ENCODE measurements around the gene PSKH1.
"Not testable (repeated sequence)": the region's sequence is repeated elsewhere in the genome, so short reads cannot be mapped to it uniquely, and the experiment has no call there.

PSKH1 gene

DNA sequence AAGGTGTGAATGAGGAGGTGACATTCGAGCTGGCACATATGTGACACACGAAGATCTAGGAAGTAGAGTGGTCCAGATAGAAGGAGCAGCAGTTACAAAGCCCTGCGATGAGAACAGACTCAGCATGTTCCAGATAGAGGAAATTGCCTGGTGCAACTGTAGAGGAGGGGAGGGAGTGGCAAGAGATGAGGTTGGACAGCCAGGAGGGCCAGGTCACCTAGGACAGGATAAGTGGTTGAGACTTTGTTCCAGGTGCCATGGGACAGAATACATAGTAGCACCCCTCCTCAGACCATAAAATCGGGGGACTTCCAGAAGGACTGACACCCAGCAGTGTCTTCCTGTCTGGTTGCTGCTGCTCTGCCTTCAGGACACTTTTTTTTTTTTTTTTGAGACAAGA lies 34.6 kb upstream of the PSKH1 start:
- TF ChIP-seq, protein P1, sequence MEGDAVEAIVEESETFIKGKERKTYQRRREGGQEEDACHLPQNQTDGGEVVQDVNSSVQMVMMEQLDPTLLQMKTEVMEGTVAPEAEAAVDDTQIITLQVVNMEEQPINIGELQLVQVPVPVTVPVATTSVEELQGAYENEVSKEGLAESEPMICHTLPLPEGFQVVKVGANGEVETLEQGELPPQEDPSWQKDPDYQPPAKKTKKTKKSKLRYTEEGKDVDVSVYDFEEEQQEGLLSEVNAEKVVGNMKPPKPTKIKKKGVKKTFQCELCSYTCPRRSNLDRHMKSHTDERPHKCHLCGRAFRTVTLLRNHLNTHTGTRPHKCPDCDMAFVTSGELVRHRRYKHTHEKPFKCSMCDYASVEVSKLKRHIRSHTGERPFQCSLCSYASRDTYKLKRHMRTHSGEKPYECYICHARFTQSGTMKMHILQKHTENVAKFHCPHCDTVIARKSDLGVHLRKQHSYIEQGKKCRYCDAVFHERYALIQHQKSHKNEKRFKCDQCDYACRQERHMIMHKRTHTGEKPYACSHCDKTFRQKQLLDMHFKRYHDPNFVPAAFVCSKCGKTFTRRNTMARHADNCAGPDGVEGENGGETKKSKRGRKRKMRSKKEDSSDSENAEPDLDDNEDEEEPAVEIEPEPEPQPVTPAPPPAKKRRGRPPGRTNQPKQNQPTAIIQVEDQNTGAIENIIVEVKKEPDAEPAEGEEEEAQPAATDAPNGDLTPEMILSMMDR (conservative IDR thresholded peaks at IDR 0.05; ENCODE audit: low read depth, low read length) = no peak
- DNase-seq (ENCODE audit: low read depth) = no peak
- no peak overlapping the region for H3K4me3 ChIP-seq (ENCODE audit: low read depth, low read length)

DNA sequence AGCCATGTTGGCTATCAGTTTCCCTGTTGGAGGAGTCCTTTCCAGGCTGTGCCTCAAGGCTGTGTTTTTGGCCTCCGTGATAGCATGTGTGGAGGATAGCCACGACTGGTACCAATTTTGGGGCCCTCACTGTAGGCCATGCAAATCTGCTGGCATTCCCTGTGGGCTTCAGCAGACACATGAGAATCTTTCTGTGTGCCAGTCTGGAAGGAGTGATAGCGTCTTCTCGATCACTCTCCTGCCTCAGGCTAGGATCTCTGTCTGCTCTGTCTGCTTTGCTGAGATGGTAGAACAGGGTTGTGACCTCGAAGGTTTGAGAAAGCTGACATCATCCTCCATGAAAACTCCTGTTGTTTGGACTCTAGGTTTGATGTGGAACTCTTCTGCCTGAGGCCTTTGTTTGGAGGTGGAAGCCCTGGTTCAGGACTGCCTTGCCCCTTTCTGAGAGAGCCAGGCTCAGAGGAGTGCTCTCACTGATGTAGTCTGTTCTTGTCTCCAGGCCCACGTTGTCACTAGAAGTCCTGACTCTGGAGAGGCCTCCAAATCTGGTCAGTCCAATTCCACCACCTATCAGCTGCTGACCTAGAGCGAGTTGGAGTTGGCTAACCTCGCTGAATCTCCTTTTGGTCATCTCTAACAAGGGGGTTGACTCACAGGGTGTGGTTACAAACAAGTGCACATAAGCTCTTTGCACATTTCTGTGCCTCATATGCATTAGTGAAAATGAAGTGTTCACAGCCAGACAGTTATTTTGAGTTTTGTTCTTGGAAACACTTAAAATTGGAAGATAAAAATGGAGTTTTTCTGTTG lies 32.3 kb upstream of the PSKH1 start:
- TF ChIP-seq, protein P1 (conservative IDR thresholded peaks at IDR 0.05; ENCODE audit: low read depth, low read length) = no peak
- DNase-seq (ENCODE audit: low read depth) = no peak
- H3K4me3 ChIP-seq (ENCODE audit: low read depth, low read length) = no peak overlapping the region

DNA sequence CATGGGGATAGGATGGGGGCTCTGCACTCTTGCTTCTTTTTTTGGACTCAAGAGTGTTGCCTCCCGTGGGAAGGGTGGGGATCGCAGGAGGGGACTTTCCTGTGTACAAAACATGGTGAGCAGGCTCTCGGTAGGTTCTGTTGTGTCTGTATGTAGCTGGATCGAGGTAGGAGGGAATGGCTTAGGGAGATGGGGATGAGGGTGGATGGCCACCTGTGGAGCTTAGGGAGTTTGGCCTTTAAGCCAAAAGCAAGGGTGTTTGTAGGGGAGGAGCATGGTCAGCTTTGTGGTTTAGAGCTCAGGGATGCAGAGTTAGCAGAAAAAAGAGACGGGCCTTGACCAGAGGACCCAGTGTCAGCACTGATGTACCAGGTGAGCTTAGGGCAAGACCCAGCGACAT lies 31.2 kb upstream of the PSKH1 start:
- TF ChIP-seq, protein P1 (conservative IDR thresholded peaks at IDR 0.05; ENCODE audit: low read depth, low read length) = no peak
- DNase-seq (ENCODE audit: low read depth) = no peak
- H3K4me3 ChIP-seq (ENCODE audit: low read depth, low read length) = no peak overlapping the region

DNA sequence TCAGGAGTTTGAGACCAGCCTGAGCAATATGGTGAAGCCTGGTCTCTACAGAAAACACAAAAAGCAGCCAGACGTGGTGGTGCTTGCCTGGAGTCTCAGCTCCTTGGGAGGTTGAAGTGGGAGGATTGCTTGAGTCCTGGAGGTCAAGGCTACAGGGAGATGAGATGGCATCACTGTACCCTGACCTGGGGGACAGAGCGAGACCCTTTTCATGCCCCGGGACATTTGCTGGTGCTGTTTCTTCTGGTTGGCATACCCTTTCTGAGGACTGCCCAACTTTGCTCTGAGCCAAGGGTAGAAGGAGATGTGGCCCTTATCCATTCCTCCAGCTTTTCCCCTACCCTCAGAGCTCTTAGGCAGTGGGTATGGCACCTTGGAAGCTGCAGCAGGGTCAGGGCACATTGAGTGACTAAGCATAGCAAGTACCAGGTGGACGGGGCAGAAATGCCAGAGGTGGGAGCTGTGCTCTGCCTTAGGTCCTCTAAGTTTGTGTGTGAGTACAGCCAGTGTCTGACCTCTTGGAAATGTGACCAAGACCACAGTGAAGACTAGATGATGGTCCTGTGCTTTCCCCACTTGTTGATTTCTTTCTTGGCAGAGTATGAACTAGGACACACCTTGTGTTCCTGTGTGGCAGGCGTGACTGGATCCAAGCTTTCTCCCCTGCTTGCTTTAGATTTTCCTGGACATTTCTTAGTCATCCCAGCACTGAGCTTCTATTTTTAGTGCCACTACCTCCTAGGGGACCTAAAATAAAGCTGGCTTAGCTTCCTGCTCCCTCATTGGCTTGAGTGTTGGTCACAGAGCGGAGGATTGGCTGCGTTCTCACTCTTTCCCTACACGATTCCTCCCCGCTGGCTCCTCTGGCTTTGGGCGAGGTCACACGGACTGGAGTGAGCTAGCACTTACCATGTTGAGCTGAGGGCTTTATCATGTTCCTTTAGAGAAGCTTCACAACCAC lies 30.2 kb upstream of the PSKH1 start:
- DNase-seq (ENCODE audit: low read depth) = peak; percentile 63
- TF ChIP-seq, protein P1 (conservative IDR thresholded peaks at IDR 0.05; ENCODE audit: low read depth, low read length) = no peak

DNA sequence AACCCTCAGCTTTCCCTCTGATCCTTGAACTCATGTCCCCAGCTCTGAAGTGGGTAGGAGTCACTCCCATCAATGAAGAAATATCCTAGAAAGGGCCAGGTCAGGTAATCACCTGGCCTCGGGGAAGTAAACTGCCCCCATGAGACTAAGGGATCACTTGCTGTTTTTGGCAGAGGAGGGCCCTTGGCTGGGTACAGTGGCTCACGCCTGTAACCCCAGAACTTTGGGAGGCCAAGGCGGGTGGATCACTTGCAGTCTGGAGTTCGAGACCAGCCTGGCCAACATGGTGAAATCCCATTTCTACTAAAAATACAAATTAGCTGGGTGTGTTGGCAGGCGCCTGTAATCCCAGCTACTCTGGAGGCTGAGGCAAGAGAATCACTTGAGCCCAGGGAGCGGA lies 29.0 kb upstream of the PSKH1 start:
- DNase-seq (ENCODE audit: low read depth) = not testable (repeated sequence)

More for the DNA sequence above, 30.2 kb upstream of the PSKH1 start:
- H3K4me3 ChIP-seq (ENCODE audit: low read depth, low read length) = no peak overlapping the region

DNA sequence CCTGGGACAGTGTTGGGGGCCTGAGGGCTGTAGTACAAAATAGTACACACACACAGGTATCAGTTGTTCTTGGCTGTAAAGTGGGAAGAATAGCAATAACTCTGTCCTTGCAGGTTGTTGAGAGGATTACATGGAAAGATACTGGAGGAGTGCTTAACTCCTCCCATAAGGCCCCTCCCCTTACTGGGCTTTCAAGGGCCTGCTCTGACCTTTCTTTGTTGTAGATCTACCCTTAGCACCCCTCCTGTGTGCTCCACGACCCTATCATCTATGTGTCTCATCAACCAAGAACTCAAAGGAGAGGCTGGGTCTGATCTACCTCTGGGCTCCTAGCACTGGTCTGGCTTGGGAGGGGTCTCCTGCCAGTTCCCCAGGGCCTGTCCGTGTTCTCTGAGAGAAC lies 28.5 kb upstream of the PSKH1 start:
- TF ChIP-seq, protein P1 (conservative IDR thresholded peaks at IDR 0.05; ENCODE audit: low read depth, low read length) = no peak
- no peak for DNase-seq (ENCODE audit: low read depth)
- no peak overlapping the region for H3K4me3 ChIP-seq (ENCODE audit: low read depth, low read length)

More for the DNA sequence above, 29.0 kb upstream of the PSKH1 start:
- not testable (repeated sequence) for H3K4me3 ChIP-seq (ENCODE audit: low read depth, low read length)

DNA sequence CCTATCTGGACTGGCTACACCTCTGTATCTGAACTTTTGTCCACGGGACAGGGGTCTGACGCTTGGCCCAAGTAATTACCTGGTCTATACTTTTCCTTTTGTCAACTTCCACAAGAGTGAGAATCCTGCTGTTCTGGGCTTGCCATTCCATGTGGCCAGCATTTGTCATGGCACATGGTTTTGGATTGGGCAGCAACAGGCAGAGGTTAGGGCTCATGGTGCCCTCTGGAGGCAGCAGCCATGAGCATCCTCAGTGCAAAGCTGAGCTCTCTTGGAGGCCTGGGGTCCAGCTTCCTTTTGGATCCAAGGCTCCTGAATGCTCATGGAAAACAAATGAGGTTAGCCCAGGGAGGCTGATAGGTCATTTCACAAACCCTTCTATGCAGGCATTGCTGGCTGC lies 27.7 kb upstream of the PSKH1 start:
- TF ChIP-seq, protein P1 (conservative IDR thresholded peaks at IDR 0.05; ENCODE audit: low read depth, low read length) = peak; percentile 57
- no peak overlapping the region for H3K4me3 ChIP-seq (ENCODE audit: low read depth, low read length)
- DNase-seq (ENCODE audit: low read depth) = peak; percentile 50
